Measurements from ENCODE around the gene CFAP100.

Gene CFAP100

GRCh38 chr3:126406389-126407296, 11.9 kb downstream of the CFAP100 start:
- no peak for DNase-seq

DNA sequence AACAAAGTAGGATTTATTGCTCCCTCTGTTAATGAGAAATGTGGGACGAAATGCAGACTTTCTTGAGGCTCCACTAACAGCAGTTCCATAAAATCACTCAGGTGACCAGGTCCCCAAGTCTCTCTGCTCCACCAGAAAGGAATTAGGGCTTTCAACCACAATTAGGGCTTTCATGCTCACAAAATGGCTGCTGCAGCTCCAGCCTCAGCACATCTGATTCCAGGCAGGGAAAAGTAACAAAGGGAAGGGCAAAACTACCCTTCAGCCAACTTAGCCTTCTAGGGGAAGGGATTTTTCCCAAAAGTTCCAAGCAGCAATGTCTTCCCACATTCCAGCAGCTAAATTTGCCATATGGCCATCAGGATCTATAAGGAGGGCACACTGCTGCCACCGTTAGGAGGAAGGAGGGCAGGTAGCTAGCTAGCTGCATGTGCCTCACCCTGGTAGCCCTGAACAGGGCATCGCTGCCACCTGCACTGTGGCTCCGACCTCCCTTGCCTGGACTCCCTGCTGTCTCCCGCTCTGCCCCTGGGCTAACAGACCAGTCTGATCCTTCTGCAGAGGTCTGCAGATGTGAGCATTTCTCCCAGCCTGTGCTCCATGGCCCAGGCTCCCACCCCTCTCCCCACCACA, 12.8 kb downstream of the CFAP100 start:
- DNase-seq = no peak

DNA sequence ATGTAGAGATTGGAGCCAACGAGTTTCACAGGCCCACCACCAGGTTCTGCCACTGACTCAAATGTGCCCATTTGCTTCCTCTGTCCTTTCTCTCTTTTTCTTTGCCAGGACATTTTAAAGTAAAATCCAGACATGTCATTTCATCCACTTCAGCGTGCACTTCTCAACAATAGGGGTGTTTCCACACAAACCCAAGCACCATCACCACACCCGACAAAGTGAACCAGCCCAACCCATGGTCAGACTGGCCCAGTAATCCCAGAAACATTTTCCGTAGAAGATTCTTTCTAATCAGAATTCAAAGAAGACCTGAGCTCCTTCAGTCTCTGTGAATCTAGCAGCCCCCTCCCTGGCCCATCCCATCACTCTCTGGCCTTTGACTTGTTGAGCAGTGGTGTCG, 13.4 kb downstream of the CFAP100 start:
- DNase-seq = no peak

DNA sequence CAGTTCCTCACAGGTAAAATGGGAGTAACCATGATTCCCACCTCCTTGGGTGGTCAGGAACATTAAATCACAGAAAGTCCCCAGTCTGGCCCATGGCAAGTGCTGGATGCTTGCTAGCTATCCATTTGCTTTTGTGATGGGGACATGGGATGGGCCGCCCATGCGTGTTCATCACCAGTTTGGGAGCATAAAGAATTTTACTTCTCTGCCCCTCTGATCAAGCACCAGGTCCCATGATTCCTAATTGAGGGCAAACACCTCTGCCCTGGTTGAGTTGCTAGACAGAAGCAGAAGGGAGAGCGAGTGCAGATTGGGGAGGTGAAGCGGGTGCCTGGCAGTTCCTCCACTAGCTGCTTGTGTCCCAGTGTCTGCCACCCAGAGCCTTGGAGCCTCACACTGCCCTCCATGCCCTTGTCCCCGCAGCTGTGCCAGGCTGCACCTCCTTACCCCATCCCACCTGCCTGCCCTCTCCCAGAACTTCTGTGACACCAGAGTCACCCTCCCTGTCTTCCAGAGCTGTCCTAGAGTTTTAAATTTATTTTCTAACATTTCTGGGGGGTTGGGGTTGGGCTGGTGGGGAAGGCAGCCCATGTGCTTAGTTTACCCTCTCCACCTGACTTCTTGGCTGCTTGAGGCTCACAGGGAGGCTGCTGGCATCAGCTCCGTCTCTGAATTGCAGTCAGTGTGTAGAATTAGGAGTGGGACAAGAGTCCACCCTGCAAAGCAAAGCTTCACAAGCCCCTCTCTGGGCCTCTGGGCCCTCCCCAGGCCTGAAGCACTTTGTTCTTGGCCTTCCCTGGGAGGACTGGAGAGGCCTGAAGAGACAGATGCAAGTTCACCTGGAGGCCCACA, 18.4 kb downstream of the CFAP100 start:
- DNase-seq = no peak

DNA sequence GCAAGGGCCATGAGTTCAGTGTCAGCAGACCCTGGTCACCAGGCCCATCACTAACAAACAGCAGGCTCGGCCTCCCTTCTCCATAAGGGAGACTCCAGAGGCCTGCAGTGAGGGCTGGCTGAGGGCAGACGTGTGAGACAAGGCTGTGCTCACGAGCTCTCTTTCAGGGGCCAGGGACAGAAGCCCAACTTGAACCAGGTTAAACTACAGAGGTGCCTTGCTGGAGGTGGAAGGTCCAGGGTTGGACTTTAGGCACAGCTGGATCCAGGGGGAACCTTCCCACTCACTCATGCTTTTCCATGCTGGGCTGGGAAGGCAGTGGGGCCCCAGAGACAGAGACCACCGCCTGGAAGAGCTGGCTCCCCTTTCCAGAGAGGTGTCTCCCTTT, 19.0 kb downstream of the CFAP100 start:
- no peak for DNase-seq

- no peak for DNase-seq
These were observed 19.7 kb downstream of the CFAP100 start for GRCh38 chr3:126414406-126414805.

- no peak for DNase-seq
These were observed 20.4 kb downstream of the CFAP100 start for GRCh38 chr3:126414961-126415660.

- DNase-seq = no peak
These were observed 21.2 kb downstream of the CFAP100 start for GRCh38 chr3:126415661-126416591.

- DNase-seq = no peak
These were observed 22.2 kb downstream of the CFAP100 start for GRCh38 chr3:126416943-126417342.

- no peak for DNase-seq
These were observed 22.8 kb downstream of the CFAP100 start for GRCh38 chr3:126417515-126417914.

GRCh38 chr3:126417981-126418530, 23.3 kb downstream of the CFAP100 start:
- no peak for DNase-seq

- DNase-seq = no peak
These were observed 24.0 kb downstream of the CFAP100 start for GRCh38 chr3:126418661-126419131.

- no peak for DNase-seq
These were observed 24.5 kb downstream of the CFAP100 start for GRCh38 chr3:126419151-126419703.

DNA sequence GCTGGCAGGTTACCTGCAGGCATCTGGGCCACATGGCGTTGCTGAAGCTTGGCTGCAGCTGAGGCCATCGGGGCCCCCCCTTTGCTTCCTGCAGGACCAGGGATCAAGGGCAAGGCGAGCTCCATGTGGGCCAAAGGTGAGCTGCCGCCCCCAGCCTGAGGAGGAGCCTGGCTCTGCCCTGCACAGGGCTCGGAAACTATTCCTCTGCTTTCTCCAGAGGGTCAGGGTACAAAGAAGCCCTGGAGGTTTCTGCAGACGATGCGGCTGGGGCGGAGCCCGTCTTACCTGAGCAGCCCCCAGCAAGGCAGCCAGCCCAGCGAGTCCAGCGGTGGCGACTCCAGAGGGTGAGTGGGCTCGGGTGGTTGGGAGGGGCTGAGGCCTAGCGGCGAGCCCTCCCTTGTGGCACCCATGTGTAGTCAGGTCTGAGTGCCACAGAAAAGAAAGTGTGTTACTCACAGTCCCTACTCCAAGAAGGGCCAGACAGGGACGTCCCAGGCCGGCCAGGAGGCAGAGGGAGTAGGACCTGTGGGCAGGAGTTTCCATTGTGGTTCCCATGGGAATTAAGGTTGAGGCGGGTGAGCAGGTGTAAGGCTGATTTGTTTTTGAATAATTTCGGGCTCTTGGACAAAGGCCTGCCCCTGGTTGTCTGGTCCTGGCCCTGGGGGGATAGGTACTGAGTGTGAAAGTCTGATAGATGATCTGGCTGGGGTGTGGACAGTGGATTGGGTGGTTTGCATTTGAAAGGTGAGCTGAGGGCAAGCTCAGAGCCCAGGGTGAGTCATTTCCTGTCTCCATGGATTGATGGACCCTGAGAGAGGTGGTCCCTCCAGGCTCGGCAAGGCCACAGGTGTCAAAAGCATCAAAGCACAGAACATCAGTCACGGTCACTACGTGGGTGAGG, 25.4 kb downstream of the CFAP100 start:
- DNase-seq = no peak

- no peak for DNase-seq
These were observed 26.9 kb downstream of the CFAP100 start for GRCh38 chr3:126421573-126422119.

DNA sequence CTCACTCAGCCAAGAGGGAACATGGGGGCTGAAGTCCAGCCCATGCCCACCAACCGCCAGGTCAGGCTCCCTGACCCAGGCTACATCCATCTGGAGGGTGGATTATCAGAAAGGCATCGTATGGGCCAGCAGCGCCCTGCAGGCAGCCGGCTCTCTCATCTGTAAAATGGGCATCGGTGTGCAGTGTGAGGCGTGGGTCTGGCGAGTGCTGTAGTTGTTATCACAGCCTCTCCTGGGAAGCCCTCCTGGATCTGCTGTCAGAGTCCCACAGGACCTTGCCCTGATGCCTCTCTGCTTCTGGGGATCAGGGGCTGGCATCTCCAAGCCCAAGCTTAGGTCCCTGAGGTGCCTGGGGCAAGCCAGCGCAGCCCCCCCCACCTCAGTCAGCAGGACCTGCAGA, 27.4 kb downstream of the CFAP100 start:
- DNase-seq = no peak

DNA sequence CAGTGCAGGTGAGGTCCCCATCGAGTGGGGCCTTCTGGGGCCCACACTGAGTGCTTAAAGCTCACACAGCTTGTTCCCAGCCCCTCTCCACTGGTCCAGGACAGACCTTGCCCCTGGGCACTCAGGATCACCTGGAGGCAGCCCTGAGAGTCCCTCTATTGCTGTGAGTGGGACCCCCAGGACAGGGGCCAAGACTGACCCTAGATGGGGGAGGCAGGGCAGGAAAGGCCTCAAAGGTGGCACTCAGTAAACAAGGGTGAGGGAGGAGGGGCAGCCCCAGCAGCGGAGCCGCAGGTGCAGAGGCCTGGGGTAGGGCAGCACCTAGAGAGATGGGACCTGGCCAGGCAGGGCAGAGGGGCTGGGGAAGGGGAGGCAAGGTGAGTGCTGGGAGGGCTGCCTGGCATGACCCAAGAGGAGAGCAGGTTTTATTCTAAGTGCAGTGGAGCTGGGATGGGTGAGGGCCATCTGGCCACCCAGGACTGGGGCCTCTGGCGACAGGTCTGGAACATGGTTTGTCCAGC, 27.9 kb downstream of the CFAP100 start:
- DNase-seq = no peak

DNA sequence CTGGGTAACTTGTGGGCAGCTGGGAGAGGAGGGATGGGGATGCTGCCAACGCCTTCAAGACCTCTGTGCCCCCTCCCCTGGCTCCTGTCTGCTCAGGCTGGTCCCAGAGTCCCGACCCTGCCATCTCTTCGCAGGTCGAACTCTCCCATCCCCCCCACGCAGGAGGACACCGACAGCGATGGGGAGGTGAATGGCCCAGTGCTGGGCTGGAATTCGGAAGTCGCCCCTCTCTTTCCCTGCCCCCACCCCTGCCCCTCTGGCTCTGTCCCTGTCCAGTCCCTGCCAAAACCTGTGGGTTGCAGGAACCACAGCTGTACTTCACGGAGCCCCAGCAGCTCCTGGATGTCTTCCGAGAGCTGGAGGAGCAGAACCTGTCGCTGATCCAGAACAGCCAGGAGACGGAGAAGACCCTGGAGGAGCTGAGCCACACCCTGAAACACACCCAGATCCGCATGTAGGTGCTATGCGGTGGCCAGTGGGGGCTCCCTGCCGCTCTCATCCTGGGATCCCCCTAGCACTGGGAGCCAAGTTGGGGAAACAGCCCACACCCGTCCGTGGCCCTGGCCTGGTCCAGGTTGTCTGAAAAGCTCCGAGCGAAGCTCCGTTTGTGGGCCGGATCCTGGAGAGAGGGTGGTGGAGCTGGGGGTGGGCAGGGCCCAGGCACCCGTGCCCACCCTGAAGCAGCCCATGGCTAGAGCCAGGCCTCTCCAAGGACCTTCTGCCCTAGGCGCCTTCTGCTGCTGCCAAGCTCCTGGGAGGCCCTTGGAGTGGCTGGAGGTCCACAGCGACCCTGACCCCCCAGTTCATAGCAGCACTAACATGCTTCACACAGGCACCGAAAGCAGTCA, 28.7 kb downstream of the CFAP100 start:
- DNase-seq = no peak

Measured in NCI-H524 treated with DMSO at 0.1 percent for 48 hours (cell line).